HG03060 (cell line): ENCODE results near the gene PTGDR2.

Experiments
- ATAC-seq: cut with Tn5 transposase; IDR thresholded peaks from one replicate; pipeline ENCODE4 v1.9.1; 2021; ENCODE audit warnings: low read depth, moderate number of reproducible peaks; ENCODE audit not compliant: unreplicated experiment

The PTGDR2 gene

GRCh38 chr11:60859616-60860250, 4.0 kb upstream of the PTGDR2 start:
- ATAC-seq = no peak

DNA sequence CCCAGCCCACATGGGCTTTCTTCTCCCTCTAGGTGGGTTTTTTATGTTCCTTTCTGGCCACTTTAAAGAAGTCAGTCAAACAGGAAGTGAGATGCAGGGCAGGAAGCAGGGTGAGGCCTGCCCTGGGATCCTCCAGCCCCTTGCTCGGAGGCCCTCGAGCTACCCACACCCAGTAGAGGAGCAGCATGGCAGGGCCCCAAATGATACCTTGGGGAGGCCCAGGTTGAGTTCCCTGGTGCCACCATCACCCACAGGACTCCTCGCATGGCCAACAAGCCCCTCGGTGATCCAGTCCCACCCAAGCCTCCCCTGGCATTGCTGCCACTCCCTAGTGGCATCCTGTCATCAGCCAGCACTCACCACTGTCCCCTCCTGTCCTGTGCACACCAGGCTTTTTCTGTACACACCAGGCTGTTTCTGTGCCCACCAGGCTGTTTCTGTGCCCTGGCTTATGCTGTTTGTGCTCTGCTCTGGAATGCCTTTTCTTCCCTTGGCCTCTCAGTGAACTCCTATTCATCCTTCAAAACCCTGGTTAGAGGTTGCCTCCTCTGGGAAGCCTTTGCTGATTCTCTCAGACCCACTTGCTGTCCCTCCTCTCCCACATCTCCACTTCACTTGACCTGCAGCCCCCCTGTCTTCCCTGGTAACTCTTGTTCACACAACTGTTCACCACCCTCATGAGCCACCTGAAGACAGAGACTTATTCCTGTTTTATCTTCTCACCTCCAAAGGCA, 3.1 kb upstream of the PTGDR2 start:
- ATAC-seq = no peak

DNA sequence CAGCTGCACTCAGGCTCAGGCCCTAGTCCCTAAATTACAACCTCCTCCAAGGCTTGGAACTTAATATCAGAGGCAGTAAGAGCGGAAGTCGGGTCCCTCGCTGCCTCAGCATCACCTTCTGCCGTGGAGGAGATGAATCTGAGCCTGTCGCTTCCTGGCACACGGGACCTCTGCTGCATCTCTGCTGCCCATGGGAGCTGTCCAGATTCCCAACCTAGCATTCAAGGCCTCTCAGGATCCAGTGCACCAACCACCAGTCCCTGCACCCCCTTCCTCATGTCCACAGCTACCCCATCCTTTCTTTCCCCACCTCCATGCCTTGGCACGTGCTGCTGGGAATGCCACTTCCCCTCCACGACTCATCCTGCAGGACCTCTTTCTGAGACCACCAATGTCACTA, 2.5 kb upstream of the PTGDR2 start:
- ATAC-seq = no peak

DNA sequence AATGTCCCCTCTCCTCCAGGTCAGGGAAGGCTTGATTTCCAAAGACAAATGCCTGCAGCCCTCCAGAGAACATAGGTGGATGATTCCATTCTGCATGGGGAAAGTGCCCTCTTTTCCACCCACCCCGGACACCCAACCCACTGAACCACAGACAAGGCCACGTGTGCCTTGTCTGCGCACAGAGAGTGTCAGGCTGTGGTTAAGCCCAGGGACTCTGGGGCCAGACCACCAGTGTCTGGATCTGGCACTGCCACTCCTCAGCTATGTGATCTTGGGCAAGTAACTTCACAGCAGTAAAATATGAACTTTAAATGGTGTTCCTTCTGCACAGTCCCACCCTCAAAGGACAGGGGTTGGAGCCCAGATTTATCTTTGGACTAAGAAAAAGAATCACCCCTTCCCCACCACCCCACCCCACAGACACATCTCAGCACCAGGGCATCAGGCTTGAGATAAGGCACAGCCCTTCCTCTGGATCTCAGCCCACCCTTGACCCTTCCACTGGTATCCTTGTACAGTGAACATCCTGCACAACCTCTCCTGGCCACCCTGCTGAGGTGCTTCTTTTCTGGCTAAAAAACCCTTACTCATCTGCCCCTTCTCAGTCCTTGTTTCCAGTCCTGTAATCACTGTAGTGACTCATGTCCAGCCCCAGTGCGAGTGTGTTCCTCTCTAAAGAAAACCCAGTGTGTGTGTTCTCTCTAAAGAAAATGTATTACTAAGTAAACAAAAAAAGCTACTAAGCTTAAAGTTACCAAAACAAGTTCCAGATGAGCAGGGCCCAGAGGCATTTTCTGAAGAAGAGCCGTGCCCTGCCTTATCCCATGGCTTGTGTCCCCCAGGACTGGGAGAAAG, 1.9 kb upstream of the PTGDR2 start:
- no peak for ATAC-seq

DNA sequence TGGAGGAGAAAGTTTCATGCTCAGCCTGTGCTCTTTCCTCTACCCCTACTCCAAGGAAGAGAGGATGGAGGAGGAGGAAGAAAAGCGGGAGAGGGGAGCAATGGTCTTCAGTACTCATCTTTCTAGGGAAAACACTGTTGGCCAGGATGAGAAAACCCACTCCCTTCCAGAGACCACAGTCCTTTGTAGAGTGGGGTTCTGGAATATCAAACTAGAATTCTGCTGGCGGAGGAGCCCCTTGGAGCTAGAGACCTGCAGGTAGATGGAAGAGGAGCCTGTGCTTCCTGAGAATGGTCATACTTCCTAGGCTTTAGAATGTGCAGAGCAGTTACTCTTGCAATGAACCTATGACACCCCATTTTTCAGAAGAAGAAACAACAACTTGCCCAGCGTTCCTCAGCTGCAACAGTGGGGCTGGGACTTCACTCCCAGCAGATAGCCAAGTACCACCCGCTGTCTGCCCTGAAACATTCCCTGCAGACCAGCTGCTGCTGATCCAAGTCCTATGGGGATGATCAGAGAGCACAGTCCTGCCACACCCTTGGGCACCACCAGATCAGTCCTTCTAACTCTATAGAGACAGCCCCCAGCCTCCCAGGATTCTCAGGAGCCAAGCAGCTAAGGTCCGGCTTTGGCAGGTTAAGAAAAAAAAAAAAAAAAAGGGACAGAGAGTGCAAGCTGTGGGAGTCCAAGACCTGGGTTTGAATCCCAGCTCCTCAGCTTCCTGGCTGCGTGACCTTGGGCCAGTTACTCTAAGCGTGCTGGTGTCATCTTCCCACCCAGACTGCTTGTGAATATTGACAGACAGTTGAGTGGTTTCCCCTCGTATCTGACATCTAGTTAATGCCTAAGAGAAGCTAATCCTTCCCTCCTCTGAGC, 664 bp downstream of the PTGDR2 start:
- ATAC-seq = no peak

GRCh38 chr11:60854140-60854846, 1.5 kb downstream of the PTGDR2 start:
- ATAC-seq = no peak

GRCh38 chr11:60852982-60853950, 2.5 kb downstream of the PTGDR2 start:
- ATAC-seq = no peak

DNA sequence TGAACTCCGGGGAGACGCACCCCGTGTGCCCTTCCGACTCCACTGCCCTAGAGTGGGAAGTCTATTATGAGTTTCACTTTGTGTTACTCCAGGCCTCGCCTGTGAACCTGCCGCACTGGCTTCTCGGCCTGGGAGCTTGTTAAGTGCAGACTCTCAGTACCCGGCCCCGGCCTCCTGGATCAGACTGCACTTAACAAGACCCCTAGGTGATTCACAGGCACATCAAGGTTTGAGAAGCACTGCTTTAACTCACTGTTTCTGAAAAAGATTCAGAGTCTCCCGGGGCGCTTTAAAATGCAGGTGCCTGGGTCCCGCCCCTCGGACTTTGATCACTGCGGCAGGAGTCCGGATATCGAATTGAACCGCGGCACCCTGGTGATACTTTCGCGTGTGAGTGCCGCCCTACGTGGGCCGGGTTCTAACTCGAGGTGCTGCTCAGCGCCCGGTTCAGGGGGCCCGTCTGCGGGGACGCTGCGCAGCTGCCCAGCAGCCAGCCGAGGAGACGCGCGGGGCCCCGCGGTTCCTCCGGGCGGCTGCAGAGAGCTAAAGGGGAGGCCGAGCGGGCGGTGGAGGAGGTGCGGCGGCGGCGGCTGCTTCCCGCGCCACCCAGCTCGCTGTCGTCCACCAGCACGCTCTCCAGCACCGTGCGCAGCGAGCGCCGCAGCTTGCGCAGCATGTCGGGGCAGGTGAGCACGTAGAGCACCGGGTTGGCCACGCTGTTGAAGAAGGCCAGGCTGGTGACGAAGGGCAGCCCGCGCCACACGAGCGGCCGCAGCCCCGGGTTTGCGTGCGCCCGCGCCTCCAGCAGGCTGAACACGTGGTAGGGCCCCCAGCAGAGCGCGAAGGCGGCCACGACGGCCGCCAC, 3.4 kb downstream of the PTGDR2 start:
- ATAC-seq = no peak

- ATAC-seq = no peak
These were observed 4.2 kb downstream of the PTGDR2 start for GRCh38 chr11:60851327-60852104.

GRCh38 chr11:60849641-60850520, 5.9 kb downstream of the PTGDR2 start:
- no peak for ATAC-seq

- no peak for ATAC-seq
These were observed 7.0 kb downstream of the PTGDR2 start for GRCh38 chr11:60848714-60849151.

- ATAC-seq = no peak
These were observed 7.9 kb downstream of the PTGDR2 start for GRCh38 chr11:60847896-60848295.

GRCh38 chr11:60847281-60847680, 8.5 kb downstream of the PTGDR2 start:
- ATAC-seq = no peak

GRCh38 chr11:60845338-60845737, 10.4 kb downstream of the PTGDR2 start:
- ATAC-seq = no peak

GRCh38 chr11:60844870-60845221, 10.9 kb downstream of the PTGDR2 start:
- ATAC-seq = no peak
